ENCODE measurements around the gene PRTN3.

Gene PRTN3

GRCh38 chr19:867301-867793 lies 26.5 kb downstream of the PRTN3 start:
- TF ChIP-seq CTCF (conservative IDR thresholded peaks at IDR 0.05; ENCODE audit: low read length) = no peak
- DNase-seq (ENCODE audit: low read depth) = no peak
- no peak overlapping the region for H3K4me3 ChIP-seq (ENCODE audit: low read length)

GRCh38 chr19:867855-868457 lies 27.2 kb downstream of the PRTN3 start:
- no peak for TF ChIP-seq CTCF (conservative IDR thresholded peaks at IDR 0.05; ENCODE audit: low read length)
- no peak overlapping the region for H3K4me3 ChIP-seq (ENCODE audit: low read length)
- no peak for DNase-seq (ENCODE audit: low read depth)

GRCh38 chr19:868458-869244 lies 27.9 kb downstream of the PRTN3 start:
- TF ChIP-seq CTCF (conservative IDR thresholded peaks at IDR 0.05; ENCODE audit: low read length) = no peak
- DNase-seq (ENCODE audit: low read depth) = no peak

GRCh38 chr19:869245-870177 lies 28.7 kb downstream of the PRTN3 start:
- TF ChIP-seq CTCF (conservative IDR thresholded peaks at IDR 0.05; ENCODE audit: low read length) = no peak
- no peak overlapping the region for H3K4me3 ChIP-seq (ENCODE audit: low read length)
- peak; percentile 94 for DNase-seq (ENCODE audit: low read depth)

More at GRCh38 chr19:868458-869244, 27.9 kb downstream of the PRTN3 start:
- H3K4me3 ChIP-seq (ENCODE audit: low read length) = no peak overlapping the region

GRCh38 chr19:870314-870713 lies 29.5 kb downstream of the PRTN3 start:
- DNase-seq (ENCODE audit: low read depth) = no peak
- TF ChIP-seq CTCF (conservative IDR thresholded peaks at IDR 0.05; ENCODE audit: low read length) = no peak
- no peak overlapping the region for H3K4me3 ChIP-seq (ENCODE audit: low read length)

- no peak for TF ChIP-seq CTCF (conservative IDR thresholded peaks at IDR 0.05; ENCODE audit: low read length)
- H3K4me3 ChIP-seq (ENCODE audit: low read length) = no peak overlapping the region
- no peak for DNase-seq (ENCODE audit: low read depth)
Measured at GRCh38 chr19:870963-871401, 30.2 kb downstream of the PRTN3 start.

All from AG10803 (cell line).